Measurements from ENCODE around the gene MORN3.
"Not testable (repeated sequence)": the region's sequence is repeated elsewhere in the genome, so short reads cannot be mapped to it uniquely, and the experiment has no call there.

The MORN3 gene, protein sequence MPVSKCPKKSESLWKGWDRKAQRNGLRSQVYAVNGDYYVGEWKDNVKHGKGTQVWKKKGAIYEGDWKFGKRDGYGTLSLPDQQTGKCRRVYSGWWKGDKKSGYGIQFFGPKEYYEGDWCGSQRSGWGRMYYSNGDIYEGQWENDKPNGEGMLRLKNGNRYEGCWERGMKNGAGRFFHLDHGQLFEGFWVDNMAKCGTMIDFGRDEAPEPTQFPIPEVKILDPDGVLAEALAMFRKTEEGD

GRCh38 chr12:121669521-121669900 is at the start of gene MORN3:
MORN3 (minus strand) TSS chr12:121669654; CDS start chr12:121669483, 171 bp downstream.
- Mint-ChIP-seq H3K27ac (no peak within 1 kb of the TSS), H3K9me3 (no peaks in the 10 kb centered on the region), H3K36me3 (ENCODE audit: low read depth) (peaks cover 3% of the 10 kb centered on the region), H3K4me3 (no peak within 1 kb of the TSS), H3K4me1 (ENCODE audit: low read depth) (peaks cover 67% of the 10 kb centered on the region), H3K27me3 (no peaks in the 10 kb centered on the region)

DNA sequence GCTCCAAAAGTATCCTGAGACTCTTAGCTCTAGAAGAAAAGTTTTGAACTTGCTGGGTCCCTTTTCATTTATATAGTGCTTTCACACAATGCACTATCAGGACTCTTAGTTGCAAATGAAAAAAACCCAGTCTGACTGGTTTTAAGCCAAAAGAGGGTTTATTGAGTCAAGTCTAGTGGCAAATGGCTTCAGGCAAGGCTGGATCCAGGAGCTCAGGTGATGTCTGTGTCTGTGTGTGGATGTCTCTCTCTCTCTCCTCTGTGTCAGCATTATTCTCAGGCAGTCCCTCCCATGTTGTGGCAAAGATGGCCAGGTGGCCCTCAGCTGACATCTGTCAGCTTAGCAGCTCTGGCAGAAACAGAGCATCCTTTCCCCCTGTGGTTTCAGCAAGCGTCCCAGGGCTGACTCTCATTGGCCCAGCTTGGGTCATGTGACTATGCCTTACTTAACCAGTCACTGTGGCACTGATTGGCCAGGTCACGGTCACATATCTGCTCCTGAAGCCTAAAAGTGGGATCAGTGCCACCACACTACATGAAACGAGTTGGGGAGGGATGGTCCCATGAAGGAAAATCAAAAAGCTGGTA is 49.3 kb upstream of the MORN3 start:
- Mint-ChIP-seq H3K4me3 (no peak overlapping the region), H3K27me3 (no peaks in the 10 kb centered on the region), H3K9me3 (no peaks in the 10 kb centered on the region), H3K4me1 (ENCODE audit: low read depth) (peaks cover 7% of the 10 kb centered on the region), H3K36me3 (ENCODE audit: low read depth) (peaks cover 24% of the 10 kb centered on the region), H3K27ac (no peak overlapping the region)

DNA sequence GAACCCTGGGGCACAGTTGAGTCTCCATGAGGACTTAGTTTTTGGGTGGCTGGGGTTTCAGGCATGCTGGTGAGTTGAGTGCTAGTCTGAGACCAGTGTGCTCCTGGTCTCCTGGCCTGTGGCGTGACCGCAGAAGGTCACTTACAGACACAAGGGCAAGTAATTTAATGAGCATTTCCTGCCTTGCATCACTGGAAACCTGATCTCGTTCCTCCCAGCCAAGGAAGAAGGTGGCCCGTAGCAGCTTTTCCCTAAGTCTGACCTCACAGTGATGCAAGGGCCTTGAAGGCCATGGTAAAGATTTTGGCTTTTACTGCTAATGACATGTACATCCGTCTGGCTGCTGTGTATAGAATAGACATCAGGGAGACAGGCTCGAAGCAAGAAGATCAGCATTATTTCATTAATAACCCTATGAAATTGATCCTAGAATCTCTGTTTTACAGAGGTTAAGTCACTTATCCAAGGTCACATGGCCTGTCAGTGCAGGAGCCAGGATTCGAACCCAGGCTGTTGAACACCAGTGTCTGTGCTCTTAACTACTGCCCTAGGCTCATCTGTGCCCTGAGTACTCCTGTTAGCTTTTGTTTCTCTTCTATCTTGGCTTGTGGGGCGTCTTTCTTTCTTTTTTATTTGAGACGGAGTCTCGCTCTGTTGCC is 47.7 kb upstream of the MORN3 start:
- H3K27me3 Mint-ChIP-seq, result no peaks in the 10 kb centered on the region
- no peak overlapping the region for H3K4me3 Mint-ChIP-seq
- peaks cover 15% of the 10 kb centered on the region for H3K4me1 Mint-ChIP-seq (ENCODE audit: low read depth)
- H3K36me3 Mint-ChIP-seq (ENCODE audit: low read depth), result peaks cover 24% of the 10 kb centered on the region
- H3K27ac Mint-ChIP-seq, result no peak overlapping the region
- H3K9me3 Mint-ChIP-seq, result no peaks in the 10 kb centered on the region

- Mint-ChIP-seq H3K27ac (no peak overlapping the region), H3K36me3 (ENCODE audit: low read depth) (peaks cover 22% of the 10 kb centered on the region), H3K27me3 (no peaks in the 10 kb centered on the region), H3K4me1 (ENCODE audit: low read depth) (peaks cover 22% of the 10 kb centered on the region), H3K9me3 (no peaks in the 10 kb centered on the region), H3K4me3 (no peak overlapping the region)
Observed at GRCh38 chr12:121715862-121716435, 46.5 kb upstream of the MORN3 start.

DNA sequence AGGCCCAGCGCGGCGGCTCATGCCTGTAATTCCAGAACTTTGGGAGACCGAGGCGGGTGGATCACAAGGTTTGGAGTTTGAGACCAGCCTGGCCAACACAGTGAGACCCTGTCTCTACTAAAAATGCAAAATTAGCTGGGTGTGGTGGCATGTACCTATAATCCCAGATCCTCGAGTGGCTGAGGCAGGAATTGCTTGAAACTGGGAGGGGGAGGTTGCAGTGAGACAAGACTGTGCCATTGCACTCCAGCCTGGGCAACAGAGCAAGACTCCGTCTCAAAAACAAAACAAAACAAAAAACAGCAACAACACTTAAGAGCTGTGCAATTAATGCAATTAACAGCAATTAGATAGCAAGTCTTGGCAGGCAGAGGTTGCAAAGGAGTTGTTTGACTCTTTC is 45.6 kb upstream of the MORN3 start:
- H3K27me3 Mint-ChIP-seq, H3K4me3 Mint-ChIP-seq: not testable (repeated sequence)

DNA sequence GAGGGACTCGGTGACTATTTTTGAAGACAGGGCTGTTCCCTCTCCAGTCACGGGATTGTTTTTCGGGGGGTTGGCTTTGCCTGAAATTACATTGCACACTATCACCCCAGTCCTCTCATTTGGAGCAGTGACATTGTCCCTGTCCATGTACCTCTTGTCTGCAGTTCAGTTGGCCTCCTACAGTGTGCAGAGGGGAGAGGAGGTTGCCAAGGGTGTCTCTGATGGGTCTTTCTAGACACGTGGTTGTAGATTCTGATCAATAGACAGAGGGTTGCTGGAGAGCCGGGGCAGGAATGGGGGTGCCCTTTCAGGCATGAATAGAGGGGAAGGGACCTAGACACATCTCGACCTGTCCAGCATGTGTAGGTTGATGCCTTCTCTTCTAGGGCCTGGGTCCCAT is 44.3 kb upstream of the MORN3 start:
- Mint-ChIP-seq H3K27me3 (no peaks in the 10 kb centered on the region), H3K27ac (no peak overlapping the region), H3K4me1 (ENCODE audit: low read depth) (peaks cover 22% of the 10 kb centered on the region), H3K9me3 (no peaks in the 10 kb centered on the region), H3K36me3 (ENCODE audit: low read depth) (peaks cover 17% of the 10 kb centered on the region), H3K4me3 (peak overlapping the region; percentile 97)

More for the DNA sequence above, 45.6 kb upstream of the MORN3 start:
- H3K9me3 Mint-ChIP-seq, H3K27ac Mint-ChIP-seq: not testable (repeated sequence)
- H3K4me1 Mint-ChIP-seq (ENCODE audit: low read depth), result peaks cover 22% of the 10 kb centered on the region
- peaks cover 20% of the 10 kb centered on the region for H3K36me3 Mint-ChIP-seq (ENCODE audit: low read depth)

DNA sequence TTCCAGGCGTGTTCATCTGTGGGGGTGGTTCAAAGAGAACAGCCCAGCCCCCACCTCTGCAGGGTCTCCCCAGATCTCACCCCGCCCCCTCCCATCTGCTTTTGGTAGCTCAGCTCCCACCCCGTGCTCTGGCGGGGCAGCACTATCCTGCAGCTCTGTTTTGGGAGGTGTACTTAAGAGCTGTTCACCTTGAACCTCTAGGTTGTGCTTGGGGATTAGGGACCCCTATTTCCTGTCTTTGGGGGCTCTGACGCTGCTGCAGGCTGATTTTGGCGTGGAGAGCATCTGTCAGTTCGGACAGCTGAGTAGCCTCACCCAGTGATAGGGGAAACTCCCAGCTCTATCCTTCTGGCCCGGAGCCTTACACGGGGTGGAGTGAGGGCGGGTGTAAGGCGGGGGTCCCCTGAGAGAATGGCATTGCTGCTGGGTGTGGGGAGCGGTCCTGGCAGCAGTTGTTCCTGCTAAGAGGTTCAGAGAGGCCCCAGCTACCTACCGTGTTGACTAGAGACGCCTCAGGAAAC is 43.9 kb upstream of the MORN3 start:
- peaks cover 22% of the 10 kb centered on the region for H3K4me1 Mint-ChIP-seq (ENCODE audit: low read depth)
- no peaks in the 10 kb centered on the region for H3K9me3 Mint-ChIP-seq
- H3K36me3 Mint-ChIP-seq (ENCODE audit: low read depth), result peaks cover 16% of the 10 kb centered on the region
- H3K27me3 Mint-ChIP-seq, result no peaks in the 10 kb centered on the region
- peak overlapping the region; percentile 70 for H3K27ac Mint-ChIP-seq
- peak overlapping the region; percentile 97 for H3K4me3 Mint-ChIP-seq

GRCh38 chr12:121712461-121713256 is 43.2 kb upstream of the MORN3 start, which contains the start of gene TMEM120B:
TMEM120B (plus strand) TSS chr12:121712752; CDS start chr12:121712896, 144 bp downstream.
- Mint-ChIP-seq H3K4me1 (ENCODE audit: low read depth) (peaks cover 22% of the 10 kb centered on the region), H3K4me3 (peak within 1 kb of the TSS; percentile 97), H3K27ac (peak within 1 kb of the TSS; percentile 87), H3K36me3 (ENCODE audit: low read depth) (peaks cover 16% of the 10 kb centered on the region), H3K9me3 (no peaks in the 10 kb centered on the region), H3K27me3 (no peaks in the 10 kb centered on the region)

- no peaks in the 10 kb centered on the region for H3K9me3 Mint-ChIP-seq
- peaks cover 13% of the 10 kb centered on the region for H3K36me3 Mint-ChIP-seq (ENCODE audit: low read depth)
- peak overlapping the region; percentile 87 for H3K27ac Mint-ChIP-seq
- H3K4me3 Mint-ChIP-seq, result peak overlapping the region; percentile 97
- no peaks in the 10 kb centered on the region for H3K27me3 Mint-ChIP-seq
- H3K4me1 Mint-ChIP-seq (ENCODE audit: low read depth), result peaks cover 22% of the 10 kb centered on the region
Observed at GRCh38 chr12:121712190-121712460, 42.7 kb upstream of the MORN3 start.

- Mint-ChIP-seq H3K9me3 (no peaks in the 10 kb centered on the region), H3K36me3 (ENCODE audit: low read depth) (peaks cover 8% of the 10 kb centered on the region), H3K27me3 (no peaks in the 10 kb centered on the region), H3K4me3 (peak overlapping the region; percentile 97), H3K27ac (peak overlapping the region; percentile 87), H3K4me1 (ENCODE audit: low read depth) (peaks cover 22% of the 10 kb centered on the region)
Observed at GRCh38 chr12:121711361-121712189, 42.1 kb upstream of the MORN3 start.

- no peak overlapping the region for H3K4me3 Mint-ChIP-seq
- no peaks in the 10 kb centered on the region for H3K36me3 Mint-ChIP-seq (ENCODE audit: low read depth)
- H3K27me3 Mint-ChIP-seq, result no peaks in the 10 kb centered on the region
- peaks cover 18% of the 10 kb centered on the region for H3K4me1 Mint-ChIP-seq (ENCODE audit: low read depth)
- H3K27ac Mint-ChIP-seq, result no peak overlapping the region
- H3K9me3 Mint-ChIP-seq, result no peaks in the 10 kb centered on the region
Observed at GRCh38 chr12:121709478-121709961, 40.1 kb upstream of the MORN3 start.

DNA sequence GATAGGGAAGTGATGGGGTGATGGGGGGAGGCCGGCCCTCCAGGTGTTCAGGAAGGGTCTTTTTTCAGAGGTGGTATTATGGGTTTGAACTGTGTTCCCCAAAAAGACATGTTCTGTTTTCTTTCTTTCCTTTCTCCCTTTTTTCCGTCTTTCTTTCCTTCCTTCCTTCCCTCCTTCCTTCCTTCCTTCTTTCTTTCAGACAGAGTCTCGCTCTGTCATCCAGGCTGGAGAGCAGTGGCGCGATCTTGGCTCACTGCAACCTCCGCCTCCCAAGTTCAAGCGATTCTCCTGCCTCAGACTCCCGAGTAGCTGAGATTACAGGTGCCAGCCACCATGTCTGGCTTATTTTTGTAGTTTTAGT is 39.6 kb upstream of the MORN3 start:
- H3K27ac Mint-ChIP-seq; H3K36me3 Mint-ChIP-seq (ENCODE audit: low read depth); H3K4me3 Mint-ChIP-seq; H3K9me3 Mint-ChIP-seq; H3K27me3 Mint-ChIP-seq: not testable (repeated sequence)
- H3K4me1 Mint-ChIP-seq (ENCODE audit: low read depth), result peaks cover 18% of the 10 kb centered on the region

DNA sequence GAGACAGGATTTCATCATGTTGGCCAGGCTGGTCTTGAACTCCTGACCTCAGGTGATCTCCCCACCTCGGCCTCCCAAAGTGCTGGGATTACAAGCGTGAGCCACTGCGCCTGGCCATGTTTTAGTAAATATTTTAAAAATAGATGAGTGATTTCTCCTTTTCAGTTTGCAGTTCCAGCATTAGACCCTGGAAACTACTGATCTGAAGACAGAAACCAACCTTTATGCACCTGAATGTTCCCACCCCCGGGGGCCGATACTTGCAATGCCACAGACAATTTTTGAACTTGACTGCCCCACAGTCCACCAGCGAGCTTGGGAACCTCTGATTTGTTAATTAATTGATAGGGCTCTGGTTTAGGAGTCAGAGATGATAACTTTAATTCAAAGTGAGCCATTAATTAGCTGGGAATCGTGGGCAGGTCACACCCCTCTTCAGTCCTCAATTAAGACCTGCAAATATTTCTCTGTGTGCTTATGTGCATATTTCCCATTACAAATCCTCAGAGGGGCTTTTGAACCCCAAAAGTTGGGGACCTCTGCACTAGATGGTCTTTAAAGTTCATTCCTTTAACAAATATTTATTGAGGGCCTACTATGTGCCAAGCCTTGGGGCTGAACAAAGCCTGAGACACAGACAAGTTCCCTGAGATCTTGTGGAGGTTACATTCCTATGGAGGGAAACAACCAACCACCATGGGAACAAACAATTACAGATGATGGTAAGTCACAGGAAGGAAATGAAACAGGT is 39.0 kb upstream of the MORN3 start:
- H3K9me3 Mint-ChIP-seq, result no peaks in the 10 kb centered on the region
- no peak overlapping the region for H3K27ac Mint-ChIP-seq
- peaks cover 12% of the 10 kb centered on the region for H3K4me1 Mint-ChIP-seq (ENCODE audit: low read depth)
- H3K27me3 Mint-ChIP-seq, result no peaks in the 10 kb centered on the region
- H3K4me3 Mint-ChIP-seq, result no peak overlapping the region
- H3K36me3 Mint-ChIP-seq (ENCODE audit: low read depth), result no peaks in the 10 kb centered on the region

Data from stimulated activated naive CD8-positive, alpha-beta T cell treated with anti-CD3 and anti-CD28 coated beads, Interleukin-15, Interleukin-2, amounts not matched to agents 100 ng/mL and 50 ng/mL, for 24 hours (primary cell).